B cell (primary cell): ENCODE measurements around the gene TSPAN5. TPM values are rescaled to one million over a fixed set of nuclear protein-coding genes. Genes with fewer than 3 reads are reported as not detected.
"Not testable (repeated sequence)": the region's sequence is repeated elsewhere in the genome, so short reads cannot be mapped to it uniquely, and the experiment has no call there.

Experiments
- ATAC-seq: fragments of 200-7000 bp; cut with Tn5 transposase; one replicate; pipeline ENCODE4 v1.10.0; 2021; ENCODE audit warnings: low read depth, mild to moderate bottlenecking, moderate number of reproducible peaks, moderate library complexity
- CTCF ChIA-PET: fragments of 350-600 bp; sonication (Branson Sonifier 250); formaldehyde crosslinking; loops from one replicate; lab custom pipeline; 2021; ENCODE audit warnings: antibody characterized with exemption, inconsistent platforms; lab: Charles Lee
- POLR2A ChIA-PET: fragments of 350-600 bp; sonication (Branson Sonifier 250); formaldehyde crosslinking; loops from one replicate; lab custom pipeline; 2021; ENCODE audit warnings: antibody characterized with exemption; lab: Charles Lee
- DNase-seq: peaks from one replicate; pipeline ENCODE4 v3.0.0; 2013
- H2AFZ ChIP-seq: 2 replicates; pipeline ENCODE4 v1.6.1; 2012; ENCODE audit warnings: mild to moderate bottlenecking, low read depth, low read length; ENCODE audit not compliant: insufficient read depth, poor library complexity, severe bottlenecking
- H3K27ac ChIP-seq, 2 donors: 1 replicate in 1 of 2; 2 replicates in 1 of 2; pipeline ENCODE4 v1.5.1; 2012 to 2013; ENCODE audit warnings: low read length in 2 of 2, mild to moderate bottlenecking in 2 of 2, moderate library complexity in 1 of 2
- H3K27me3 ChIP-seq, 4 experiments: fragments of 200-600 bp in 1 of 4; sonication (generic) in 1 of 4; replicated peaks in 1 of 4; 1 replicate in 2 of 4; 2 replicates in 2 of 4; pipeline versions ENCODE4 v1.6.1 to v1.7.0; 2013 to 2016; ENCODE audit warnings: low read length in 3 of 4, mild to moderate bottlenecking in 2 of 4, mixed read lengths in 1 of 4, moderate library complexity in 1 of 4; ENCODE audit not compliant: insufficient read depth in 4 of 4, control insufficient read depth in 3 of 4; ENCODE audit errors: control extremely low read depth in 1 of 4
- H3K36me3 ChIP-seq, 2 experiments: replicated peaks in 1 of 2; 1 replicate in 1 of 2; 2 replicates in 1 of 2; pipeline versions ENCODE4 v1.6.1 to v1.7.1; 2013; ENCODE audit warnings: low read length in 1 of 2; ENCODE audit not compliant: insufficient read depth in 2 of 2, control insufficient read depth in 1 of 2; ENCODE audit errors: control extremely low read depth in 1 of 2, extremely low read depth in 1 of 2
- H3K4me1 ChIP-seq, 2 donors: fragments of 200-600 bp in 1 of 2; sonication (generic) in 1 of 2; 1 replicate in 1 of 2; 2 replicates in 1 of 2; pipeline versions ENCODE4 v1.5.1 to v1.6.1; 2013 to 2017; ENCODE audit warnings: low read length in 2 of 2; ENCODE audit not compliant: control insufficient read depth in 2 of 2, insufficient read depth in 2 of 2
- H3K4me2 ChIP-seq: replicated peaks from 2 replicates; pipeline ENCODE3; 2012; ENCODE audit warnings: mild to moderate bottlenecking, low read depth, low read length; ENCODE audit not compliant: poor library complexity, severe bottlenecking
- H3K4me3 ChIP-seq, 5 experiments: fragments of 200-600 bp in 1 of 5; sonication (generic) in 1 of 5; 1 replicate in 3 of 5; 2 replicates in 2 of 5; pipeline versions ENCODE4 v1.5.1 to v1.7.0; 2011 to 2016; ENCODE audit warnings: low read length in 4 of 5, mild to moderate bottlenecking in 4 of 5, low read depth in 2 of 5, control low read depth in 1 of 5, moderate library complexity in 1 of 5; ENCODE audit not compliant: insufficient read depth in 1 of 5; ENCODE audit errors: control extremely low read depth in 1 of 5, extremely low read depth in 1 of 5
- H3K79me2 ChIP-seq: fragments of 200-600 bp; sonication (generic); one replicate; pipeline ENCODE4 v1.6.0; 2016; ENCODE audit warnings: low read length; ENCODE audit not compliant: control insufficient read depth, insufficient read depth
- H3K9ac ChIP-seq: fragments of 200-600 bp; sonication (generic); 2 replicates; pipeline ENCODE4 v1.6.1; 2017; ENCODE audit warnings: mild to moderate bottlenecking, low read length, moderate library complexity
- H3K9me3 ChIP-seq, 3 donors: one replicate each; pipeline versions ENCODE4 v1.6.1 to v1.7.1; 2013; ENCODE audit warnings: low read length in 2 of 3; ENCODE audit not compliant: control insufficient read depth in 2 of 3, insufficient read depth in 1 of 3; ENCODE audit errors: control extremely low read depth in 1 of 3
- H4K20me1 ChIP-seq: 2 replicates; pipeline ENCODE4 v1.6.0; 2012; ENCODE audit warnings: mild to moderate bottlenecking, low read length; ENCODE audit not compliant: insufficient read depth, control insufficient read depth, poor library complexity, severe bottlenecking
- H3K27ac Mint-ChIP-seq: one replicate; pipeline ENCODE4 v1.8.0; 2021; ENCODE audit warnings: mixed read lengths
- H3K27me3 Mint-ChIP-seq: one replicate; pipeline ENCODE4 v1.8.0; 2021; ENCODE audit warnings: mixed read lengths
- H3K4me1 Mint-ChIP-seq: one replicate; pipeline ENCODE4 v1.8.0; 2021; ENCODE audit warnings: mixed read lengths
- H3K4me3 Mint-ChIP-seq: one replicate; pipeline ENCODE4 v1.8.0; 2021; ENCODE audit warnings: mixed read lengths
- H3K9me3 Mint-ChIP-seq: one replicate; pipeline ENCODE4 v1.8.0; 2022; ENCODE audit warnings: mixed read lengths; ENCODE audit not compliant: insufficient read depth
- WGBS: methylation state at CpG from one replicate; pipeline ENCODE4 v1.1.5; 2013; ENCODE audit warnings: missing lambda C conversion rate; ENCODE audit not compliant: insufficient coverage; 5-methylcytosine and 5-hydroxymethylcytosine counted together
- intact Hi-C: fragments of 100-400 bp; cut with micrococcal nuclease; formaldehyde crosslinking; loops from one replicate; pipeline ENCODE4 v1.10.0; 2022
- polyA plus RNA-seq: library from polyadenylated mRNA; depleted of rRNA; stranded (reverse); fragments of >200 nt; gene quantifications from 2 replicates; pipeline ENCODE4 v1.2.3, GENCODE V29; 2012
- total RNA-seq, 2 donors: library from RNA; stranded (reverse); fragments of 120-200 nt in 1 of 2; gene quantifications; 1 replicate in 1 of 2; 2 replicates in 1 of 2; pipeline versions ENCODE4 v1.2.3 to v1.2.4, GENCODE V29; 2013 to 2022

Gene TSPAN5
- total and polyA plus RNA-seq, 2 donors (not counting 1 experiment from before 2014, with no cell fraction given), result 2.6 to 5.3 TPM

DNA sequence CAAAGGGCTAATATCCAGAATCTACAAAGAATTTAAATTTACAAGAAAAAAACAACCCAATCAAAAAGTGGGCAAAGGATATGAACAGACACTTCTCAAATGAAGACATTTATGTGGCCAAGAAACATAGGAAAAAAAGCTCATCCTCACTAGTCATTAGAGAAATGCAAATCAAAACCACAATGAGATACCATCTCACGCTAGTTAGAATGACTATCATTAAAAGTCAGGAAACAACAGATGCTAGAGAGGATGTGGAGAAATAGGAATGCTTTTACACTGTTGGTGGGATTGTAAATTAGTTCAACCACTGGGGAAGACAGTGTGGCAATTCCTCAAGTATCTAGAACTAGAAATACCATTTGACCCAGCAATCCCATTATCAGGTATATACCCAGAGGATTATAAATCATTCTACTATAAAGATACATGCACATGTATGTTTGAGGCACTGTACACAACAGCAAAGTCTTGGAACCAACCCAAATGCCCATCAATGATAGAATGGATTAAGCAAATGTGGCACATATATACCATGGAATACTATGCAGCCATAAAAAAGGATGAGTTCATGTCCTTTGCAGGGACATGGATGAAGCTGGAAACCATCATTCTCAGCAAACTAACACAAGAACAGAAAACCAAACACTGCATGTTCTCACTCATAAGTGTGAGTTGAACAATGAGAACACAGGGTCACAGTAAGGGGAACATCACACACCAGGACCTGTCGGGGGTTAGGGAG lies 197.1 kb downstream of the TSPAN5 start:
- H2AFZ ChIP-seq, H3K27me3 Mint-ChIP-seq, H3K36me3 ChIP-seq, H3K79me2 ChIP-seq, H4K20me1 ChIP-seq, ATAC-seq, H3K4me1 Mint-ChIP-seq, H3K27me3 ChIP-seq, intact Hi-C loops, H3K9me3 Mint-ChIP-seq, H3K27ac Mint-ChIP-seq, H3K9ac ChIP-seq, H3K27ac ChIP-seq, CTCF ChIA-PET, DNase-seq, H3K4me3 ChIP-seq, POLR2A ChIA-PET, H3K4me2 ChIP-seq, H3K4me3 Mint-ChIP-seq, H3K9me3 ChIP-seq, H3K4me1 ChIP-seq: not testable (repeated sequence)
- WGBS, result no CpG with 5 or more reads among the region's 2 CpGs

DNA sequence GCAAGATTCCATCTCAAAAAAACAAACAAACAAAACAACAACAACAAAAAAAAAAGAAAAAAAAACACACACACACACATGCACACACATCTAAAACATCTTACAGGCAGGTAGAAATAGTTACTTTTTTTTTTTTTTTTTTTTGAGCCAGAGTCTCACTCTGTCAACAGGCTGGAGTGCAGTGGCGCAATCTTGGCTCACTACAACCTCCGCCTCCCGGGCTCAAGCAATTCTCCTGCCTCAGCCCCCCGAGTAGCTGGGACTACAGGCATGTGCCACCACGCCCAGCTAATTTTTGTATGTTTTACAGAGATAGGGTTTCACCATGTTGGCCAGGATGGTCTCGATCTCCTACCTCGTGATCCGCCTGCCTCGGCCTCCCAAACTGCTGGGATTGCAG lies 201.0 kb downstream of the TSPAN5 start:
- H3K9ac ChIP-seq, H2AFZ ChIP-seq, H3K4me3 Mint-ChIP-seq, H3K9me3 ChIP-seq, H3K27ac ChIP-seq, H3K9me3 Mint-ChIP-seq, POLR2A ChIA-PET, H4K20me1 ChIP-seq, H3K4me1 Mint-ChIP-seq, H3K4me3 ChIP-seq, H3K27me3 ChIP-seq, H3K4me1 ChIP-seq, H3K4me2 ChIP-seq, H3K79me2 ChIP-seq, ATAC-seq, H3K27ac Mint-ChIP-seq, intact Hi-C loops, H3K27me3 Mint-ChIP-seq, H3K36me3 ChIP-seq, DNase-seq: not testable (repeated sequence)
- CTCF ChIA-PET, result interaction anchor here (2.2 kb wide), 1 partner anchor 10 kb away, joined by 7 read pairs; no protein-coding TSS in a partner anchor
- WGBS, result 97% methylated on average over 5 of the region's 9 CpGs
